HepG2 (cell line): ENCODE data around the gene HSPA1A. TPM values are rescaled to one million over a fixed set of nuclear protein-coding genes. Genes with fewer than 3 reads are reported as not detected.
A peak's percentile ranks its signal among the peaks of the same experiment; 100 is the strongest.

ENCODE experiments used
- ARNT ChIP-seq: fragments of 450-650 bp; IDR thresholded peaks from 2 replicates; pipeline ENCODE4 v1.6.1; 2017
- BHLHE40 ChIP-seq: IDR thresholded peaks from 2 replicates; pipeline ENCODE4 v1.6.1; 2011; ENCODE audit warnings: low read length, improper control_type of control experiment
- EED ChIP-seq: sonication (generic); formaldehyde crosslinking; IDR thresholded peaks from 2 replicates; pipeline ENCODE4 v1.5.0; 2020; ENCODE audit warnings: mild to moderate bottlenecking, missing genetic modification reagents
- HNF4G ChIP-seq, 2 experiments: sonication (generic) in 1 of 2; formaldehyde crosslinking in 1 of 2; IDR thresholded peaks; 2 replicates each; pipeline versions ENCODE4 v1.4.0 to v1.6.1; 2011 to 2020; ENCODE audit warnings: borderline replicate concordance in 2 of 2, low read depth in 2 of 2, mild to moderate bottlenecking in 2 of 2, low read length in 1 of 2, missing genetic modification reagents in 1 of 2, moderate library complexity in 1 of 2
- JUN ChIP-seq: sonication (generic); formaldehyde crosslinking; IDR thresholded peaks from 2 replicates; pipeline ENCODE4 v1.4.0; 2020; ENCODE audit warnings: mild to moderate bottlenecking, missing genetic modification reagents
- KLF15 ChIP-seq: sonication (generic); formaldehyde crosslinking; IDR thresholded peaks from 2 replicates; pipeline ENCODE4 v1.8.1; 2023; ENCODE audit warnings: borderline replicate concordance, mild to moderate bottlenecking, inconsistent platforms, missing genetic modification reagents, mixed read lengths
- KLF9 ChIP-seq: IDR thresholded peaks from 2 replicates; pipeline ENCODE4 v1.6.1; 2016; ENCODE audit warnings: low read depth
- NFKB2 ChIP-seq: sonication (generic); formaldehyde crosslinking; IDR thresholded peaks from 2 replicates; pipeline ENCODE4 v1.4.0; 2020; ENCODE audit warnings: missing genetic modification reagents, borderline replicate concordance
- PLRG1 ChIP-seq: fragments of 450-650 bp; conservative IDR thresholded peaks from 2 replicates; pipeline ENCODE4 v1.6.1; 2016
- RBFOX2 ChIP-seq: fragments of 200-400 bp; formaldehyde crosslinking; IDR thresholded peaks from 2 replicates; pipeline ENCODE4 v1.6.1; 2017; ENCODE audit warnings: low read depth, mild to moderate bottlenecking, low read length
- REXO4 ChIP-seq: sonication (generic); formaldehyde crosslinking; IDR thresholded peaks from 2 replicates; pipeline ENCODE4 v1.8.0; 2022; ENCODE audit warnings: missing genetic modification reagents, mild to moderate bottlenecking, borderline replicate concordance
- SKI ChIP-seq: fragments of 450-650 bp; IDR thresholded peaks from one replicate; pipeline ENCODE4 v1.6.1; 2018; ENCODE audit warnings: mild to moderate bottlenecking; ENCODE audit not compliant: partially characterized antibody
- SP140L ChIP-seq: sonication (generic); formaldehyde crosslinking; IDR thresholded peaks from 2 replicates; pipeline ENCODE4 v1.4.0; 2020; ENCODE audit warnings: missing genetic modification reagents, borderline replicate concordance
- SRSF1 ChIP-seq: fragments of 200-400 bp; formaldehyde crosslinking; optimal IDR thresholded peaks from 2 replicates; pipeline ENCODE3; 2017; ENCODE audit warnings: mild to moderate bottlenecking, low read depth, low read length, moderate library complexity
- SRSF4 ChIP-seq: fragments of 200-400 bp; formaldehyde crosslinking; IDR thresholded peaks from one replicate; pipeline ENCODE4 v1.6.1; 2018; ENCODE audit warnings: mild to moderate bottlenecking, low read depth, low read length, moderate library complexity; ENCODE audit not compliant: poor library complexity, severe bottlenecking
- SUZ12 ChIP-seq: fragments of 150-350 bp; IDR thresholded peaks from 2 replicates; pipeline ENCODE4 v1.6.1; 2014; ENCODE audit warnings: low read depth, low read length
- ZBTB8A ChIP-seq: sonication (generic); formaldehyde crosslinking; IDR thresholded peaks from 2 replicates; pipeline ENCODE4 v1.4.0; 2020; ENCODE audit warnings: mild to moderate bottlenecking, low read depth, missing genetic modification reagents, borderline replicate concordance
- ZNF180 ChIP-seq: sonication (generic); formaldehyde crosslinking; IDR thresholded peaks from 2 replicates; pipeline ENCODE4 v1.4.0; 2020; ENCODE audit warnings: low read depth, missing genetic modification reagents, borderline replicate concordance
- ZNF331 ChIP-seq: sonication (generic); formaldehyde crosslinking; IDR thresholded peaks from 2 replicates; pipeline ENCODE4 v1.4.0; 2020; ENCODE audit warnings: missing genetic modification reagents
- ZNF747 ChIP-seq: sonication (generic); formaldehyde crosslinking; IDR thresholded peaks from 2 replicates; pipeline ENCODE4 v1.8.1; 2023; ENCODE audit warnings: missing genetic modification reagents, mild to moderate bottlenecking, borderline replicate concordance
- polyA plus RNA-seq, 8 experiments: library from polyadenylated mRNA; depleted of rRNA in 3 of 8; stranded (reverse) in 7 of 8; unstranded in 1 of 8; fragments of >200 nt; fragmentation: Illumina TruSeq in 4 of 8; extraction: Trizol in 4 of 8; gene quantifications; 2 replicates each; pipeline versions ENCODE4 v1.2.1 to v1.2.3, GENCODE V29; 2011 to 2016; ENCODE audit warnings: low read depth in 4 of 8, missing spikeins in 1 of 8, mixed read lengths in 1 of 8; ENCODE audit not compliant: insufficient read depth in 1 of 8
- total RNA-seq, 5 experiments: library from RNA; depleted of rRNA; stranded (reverse); fragments of >200 nt; fragmentation: Illumina TruSeq; extraction: Trizol; gene quantifications; 2 replicates each; pipeline ENCODE4 v1.2.3, GENCODE V29; 2016; ENCODE audit warnings: low read depth in 1 of 5
- TF ChIP-seq, protein P1 (sequence below): sonication (generic); formaldehyde crosslinking; IDR thresholded peaks from 2 replicates; pipeline ENCODE4 v1.8.0; 2022; ENCODE audit warnings: missing genetic modification reagents, mild to moderate bottlenecking, inconsistent platforms, borderline replicate concordance
- TF ChIP-seq, protein P2 (sequence below): IDR thresholded peaks from 2 replicates; pipeline ENCODE4 v1.6.1; 2012; ENCODE audit warnings: inconsistent platforms
- TF ChIP-seq, protein P3 (sequence below): sonication (generic); formaldehyde crosslinking; IDR thresholded peaks from 2 replicates; pipeline ENCODE4 v1.8.0; 2022; ENCODE audit warnings: low read depth, missing genetic modification reagents
- TF ChIP-seq, protein P4 (sequence below): sonication (generic); formaldehyde crosslinking; IDR thresholded peaks from 2 replicates; pipeline ENCODE4 v1.4.0; 2020; ENCODE audit warnings: missing genetic modification reagents, borderline replicate concordance

The HSPA1A gene
- total and polyA plus RNA-seq, 2 of the 13 experiments (the other 11 are each of a cell fraction or from before 2014, with no cell fraction given), result 44.5 to 85.0 TPM

DNA sequence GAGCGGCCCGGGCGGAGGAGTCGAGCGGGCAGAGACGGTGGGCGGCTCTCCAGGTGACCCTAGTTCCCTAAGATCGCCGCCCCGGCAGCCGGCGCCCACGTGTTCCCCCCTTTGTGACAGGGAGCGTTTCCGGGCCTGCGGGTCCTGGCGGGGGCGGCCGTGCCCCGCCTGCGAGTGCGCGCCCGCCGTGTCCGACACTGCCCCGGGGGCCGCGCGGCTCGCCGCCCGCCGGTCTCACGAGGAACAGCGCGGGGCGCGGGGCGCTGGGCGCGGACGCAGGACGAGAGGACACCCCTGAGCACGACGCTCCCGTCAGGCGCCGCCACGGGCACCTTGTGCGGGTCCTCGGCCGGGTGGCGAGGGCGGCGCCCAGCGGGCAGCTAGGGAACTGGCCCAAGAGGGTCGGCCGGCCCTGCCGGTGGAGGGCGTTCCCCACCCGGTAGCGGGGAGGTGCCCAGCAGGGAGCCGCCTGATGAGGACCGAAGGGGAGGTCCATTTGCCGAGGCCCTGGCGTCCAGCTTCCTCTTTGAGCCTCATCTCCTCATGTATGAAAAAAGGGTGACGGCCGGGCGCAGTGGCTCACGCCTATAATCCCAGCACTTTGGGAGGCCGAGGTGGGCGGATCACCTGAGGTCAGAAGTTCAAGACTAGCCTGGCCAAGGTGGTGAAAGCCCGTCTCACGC lies 19.6 kb upstream of the HSPA1A start, which contains the start of gene VARS1 (continued):
- TF ChIP-seq, protein P1, sequence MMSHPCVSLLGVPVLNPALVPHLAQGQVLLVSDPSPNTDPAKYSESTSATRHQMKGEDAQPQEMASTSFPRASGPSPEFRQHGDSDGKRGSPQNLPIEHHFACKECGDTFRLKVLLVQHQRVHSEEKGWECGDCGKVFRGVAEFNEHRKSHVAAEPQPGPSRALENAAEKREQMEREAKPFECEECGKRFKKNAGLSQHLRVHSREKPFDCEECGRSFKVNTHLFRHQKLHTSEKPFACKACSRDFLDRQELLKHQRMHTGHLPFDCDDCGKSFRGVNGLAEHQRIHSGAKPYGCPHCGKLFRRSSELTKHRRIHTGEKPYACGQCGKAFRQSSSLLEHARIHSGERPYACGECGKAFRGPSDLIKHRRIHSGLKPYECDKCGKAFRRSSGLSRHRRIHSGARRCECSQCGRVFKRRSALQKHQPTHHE (CRISPR knock-in tag), result no peak; the same call in 1 of the 2 replicates
- TF ChIP-seq, protein P2, sequence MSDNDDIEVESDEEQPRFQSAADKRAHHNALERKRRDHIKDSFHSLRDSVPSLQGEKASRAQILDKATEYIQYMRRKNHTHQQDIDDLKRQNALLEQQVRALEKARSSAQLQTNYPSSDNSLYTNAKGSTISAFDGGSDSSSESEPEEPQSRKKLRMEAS, result peak; percentile 99
- TF ChIP-seq SRSF4, result no peak
- TF ChIP-seq ZNF180 (CRISPR knock-in tag), result peak; percentile 53; the same call in 1 of the 2 replicates
- TF ChIP-seq KLF15 (CRISPR knock-in tag), result no peak
- TF ChIP-seq REXO4, result no peak
- no peak for TF ChIP-seq SRSF1
- TF ChIP-seq EED (CRISPR knock-in tag), result peak; percentile 81; the same call in 1 of the 2 replicates
- TF ChIP-seq SUZ12, result no peak
- no peak for TF ChIP-seq HNF4G (IDR thresholded peaks at IDR 0.05; ENCODE audit: borderline replicate concordance, low read depth, low read length)
- peak; percentile 92 for TF ChIP-seq HNF4G (CRISPR knock-in tag; IDR thresholded peaks at IDR 0.05; ENCODE audit: borderline replicate concordance, low read depth)
- no peak for TF ChIP-seq ARNT
- no peak for TF ChIP-seq PLRG1
- TF ChIP-seq SKI, result peak; percentile 74
- TF ChIP-seq JUN (CRISPR knock-in tag), result no peak; the same call in 1 of the 2 replicates
- peak; percentile 79 for TF ChIP-seq ZNF331 (CRISPR knock-in tag)
- TF ChIP-seq, protein P3, sequence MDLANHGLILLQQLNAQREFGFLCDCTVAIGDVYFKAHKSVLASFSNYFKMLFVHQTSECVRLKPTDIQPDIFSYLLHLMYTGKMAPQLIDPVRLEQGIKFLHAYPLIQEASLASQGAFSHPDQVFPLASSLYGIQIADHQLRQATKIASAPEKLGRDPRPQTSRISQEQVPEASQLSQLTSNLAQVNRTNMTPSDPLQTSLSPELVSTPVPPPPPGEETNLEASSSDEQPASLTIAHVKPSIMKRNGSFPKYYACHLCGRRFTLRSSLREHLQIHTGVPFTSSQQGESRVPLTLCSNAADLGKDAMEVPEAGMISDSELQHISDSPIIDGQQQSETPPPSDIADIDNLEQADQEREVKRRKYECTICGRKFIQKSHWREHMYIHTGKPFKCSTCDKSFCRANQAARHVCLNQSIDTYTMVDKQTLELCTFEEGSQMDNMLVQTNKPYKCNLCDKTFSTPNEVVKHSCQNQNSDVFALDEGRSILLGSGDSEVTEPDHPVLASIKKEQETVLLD (CRISPR knock-in tag), result peak; percentile 96
- no peak for TF ChIP-seq ZBTB8A
- TF ChIP-seq RBFOX2, result peak; percentile 77
- TF ChIP-seq, protein P4, sequence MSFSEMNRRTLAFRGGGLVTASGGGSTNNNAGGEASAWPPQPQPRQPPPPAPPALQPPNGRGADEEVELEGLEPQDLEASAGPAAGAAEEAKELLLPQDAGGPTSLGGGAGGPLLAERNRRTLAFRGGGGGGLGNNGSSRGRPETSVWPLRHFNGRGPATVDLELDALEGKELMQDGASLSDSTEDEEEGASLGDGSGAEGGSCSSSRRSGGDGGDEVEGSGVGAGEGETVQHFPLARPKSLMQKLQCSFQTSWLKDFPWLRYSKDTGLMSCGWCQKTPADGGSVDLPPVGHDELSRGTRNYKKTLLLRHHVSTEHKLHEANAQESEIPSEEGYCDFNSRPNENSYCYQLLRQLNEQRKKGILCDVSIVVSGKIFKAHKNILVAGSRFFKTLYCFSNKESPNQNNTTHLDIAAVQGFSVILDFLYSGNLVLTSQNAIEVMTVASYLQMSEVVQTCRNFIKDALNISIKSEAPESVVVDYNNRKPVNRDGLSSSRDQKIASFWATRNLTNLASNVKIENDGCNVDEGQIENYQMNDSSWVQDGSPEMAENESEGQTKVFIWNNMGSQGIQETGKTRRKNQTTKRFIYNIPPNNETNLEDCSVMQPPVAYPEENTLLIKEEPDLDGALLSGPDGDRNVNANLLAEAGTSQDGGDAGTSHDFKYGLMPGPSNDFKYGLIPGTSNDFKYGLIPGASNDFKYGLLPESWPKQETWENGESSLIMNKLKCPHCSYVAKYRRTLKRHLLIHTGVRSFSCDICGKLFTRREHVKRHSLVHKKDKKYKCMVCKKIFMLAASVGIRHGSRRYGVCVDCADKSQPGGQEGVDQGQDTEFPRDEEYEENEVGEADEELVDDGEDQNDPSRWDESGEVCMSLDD (CRISPR knock-in tag), result peak; percentile 48; the same call in 1 of the 2 replicates
- peak; percentile 78; the same call in 1 of the 2 replicates for TF ChIP-seq NFKB2 (CRISPR knock-in tag)
- no peak; the same call in 1 of the 2 replicates for TF ChIP-seq BHLHE40
- TF ChIP-seq ZNF747 (CRISPR knock-in tag), result peak; percentile 87
- peak; percentile 40; the same call in 1 of the 2 replicates for TF ChIP-seq KLF9 (CRISPR knock-in tag)
- TF ChIP-seq SP140L (CRISPR knock-in tag), result no peak
